NCI-H2029 treated with DMSO at 0.1 percent for 48 hours (cell line): ENCODE results near the gene SNIP1.
"Not testable (repeated sequence)": the region's sequence is repeated elsewhere in the genome, so short reads cannot be mapped to it uniquely, and the experiment has no call there.

Experiments used
- DNase-seq: peaks from one replicate; lab custom pipeline; 2025; lab: John Stamatoyannopoulos, UW

SNIP1 gene

DNA sequence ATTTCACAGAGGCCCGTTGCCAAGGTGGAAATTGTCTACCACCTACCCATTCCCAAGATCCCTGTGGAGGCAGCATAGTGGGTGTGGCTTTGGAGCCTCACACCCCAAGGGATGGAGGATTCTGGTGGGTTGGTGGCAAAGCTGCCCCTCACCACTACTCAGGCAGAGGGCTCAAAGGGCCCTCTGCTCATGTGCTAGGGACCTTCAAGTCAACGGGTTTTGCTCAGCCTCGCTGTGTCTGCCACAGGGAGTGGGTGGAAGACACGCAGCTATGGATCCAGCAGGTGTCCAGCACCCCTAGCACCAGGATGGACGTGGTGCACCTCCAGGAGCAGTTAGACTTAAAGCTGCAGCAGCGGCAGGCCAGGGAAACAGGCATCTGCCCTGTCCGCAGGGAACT lies 5.0 kb upstream of the SNIP1 start:
- no peak for DNase-seq

GRCh38 chr1:37558411-37558810 lies 4.3 kb upstream of the SNIP1 start:
- DNase-seq, result no peak

DNA sequence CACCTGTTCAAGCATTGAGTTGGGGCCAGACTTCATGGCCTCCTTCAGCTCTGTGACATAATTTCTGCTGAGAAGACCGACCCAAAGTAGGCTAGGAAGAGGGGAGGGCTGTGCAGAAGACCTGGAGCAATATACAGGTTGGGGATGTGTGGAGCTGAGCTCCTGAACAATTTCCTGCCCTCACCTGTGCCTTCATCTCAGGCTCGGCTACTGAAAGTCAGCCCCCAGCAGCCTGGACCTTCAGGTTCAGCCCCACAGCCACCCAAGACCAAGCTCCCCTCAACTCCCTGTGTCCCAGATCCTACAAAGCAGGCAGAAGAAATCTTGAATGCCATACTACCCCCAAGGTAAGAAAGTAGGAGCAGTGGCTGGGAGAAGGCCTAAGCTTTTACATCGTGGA lies 3.3 kb upstream of the SNIP1 start:
- no peak for DNase-seq

DNA sequence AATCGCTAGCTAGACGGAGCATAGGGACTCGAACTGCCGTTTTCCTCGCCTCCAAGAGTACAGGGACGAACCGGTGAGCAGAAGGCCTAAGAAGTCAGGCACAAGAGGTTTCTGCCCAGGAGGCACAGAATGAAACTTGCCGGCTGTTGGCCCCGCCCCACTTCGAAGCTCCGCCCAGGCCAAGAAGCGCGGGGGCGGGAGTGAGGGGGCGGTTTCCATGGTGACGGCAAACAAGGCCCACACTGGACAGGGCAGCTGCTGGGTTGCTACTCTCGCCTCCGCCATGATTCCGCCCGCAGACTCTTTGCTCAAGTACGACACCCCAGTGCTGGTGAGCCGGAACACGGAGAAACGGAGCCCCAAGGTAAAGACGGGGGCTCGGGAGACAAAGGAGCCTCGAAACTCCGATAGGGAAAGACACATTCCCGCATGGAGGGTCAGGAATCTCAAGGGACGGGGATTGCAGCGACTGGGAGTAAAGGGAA lies 2.7 kb upstream of the SNIP1 start, which contains the start of gene DNALI1:
TSS of gene DNALI1 (plus strand) at position 229 of the 485 bp plus-strand sequence. CDS start at position 284, 55 bp downstream.
- peak; percentile 98 for DNase-seq

DNA sequence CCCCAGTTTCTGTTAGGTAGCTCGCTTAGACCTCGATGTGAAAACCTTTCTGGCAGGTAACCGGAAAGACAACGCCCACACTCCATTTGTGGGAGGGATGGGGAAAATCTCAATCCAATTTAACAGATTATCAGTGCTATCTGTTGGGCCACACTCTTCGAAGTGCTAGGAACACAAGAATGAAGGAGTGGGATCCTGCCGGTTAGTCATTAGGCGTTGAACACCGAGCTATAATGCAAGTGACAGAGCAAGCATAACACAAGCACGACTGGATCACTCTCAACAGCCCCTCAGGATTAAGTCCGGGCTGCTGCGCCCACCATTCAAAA lies 531 bp downstream of the SNIP1 start:
- no peak for DNase-seq

GRCh38 chr1:37549341-37549740 lies 4.8 kb downstream of the SNIP1 start:
- no peak for DNase-seq

- no peak for DNase-seq
Observed at GRCh38 chr1:37545019-37545418, 9.1 kb downstream of the SNIP1 start.

- no peak for DNase-seq
Observed at GRCh38 chr1:37544530-37544929, 9.6 kb downstream of the SNIP1 start.

GRCh38 chr1:37540036-37540785 lies 13.9 kb downstream of the SNIP1 start:
- no peak for DNase-seq

DNA sequence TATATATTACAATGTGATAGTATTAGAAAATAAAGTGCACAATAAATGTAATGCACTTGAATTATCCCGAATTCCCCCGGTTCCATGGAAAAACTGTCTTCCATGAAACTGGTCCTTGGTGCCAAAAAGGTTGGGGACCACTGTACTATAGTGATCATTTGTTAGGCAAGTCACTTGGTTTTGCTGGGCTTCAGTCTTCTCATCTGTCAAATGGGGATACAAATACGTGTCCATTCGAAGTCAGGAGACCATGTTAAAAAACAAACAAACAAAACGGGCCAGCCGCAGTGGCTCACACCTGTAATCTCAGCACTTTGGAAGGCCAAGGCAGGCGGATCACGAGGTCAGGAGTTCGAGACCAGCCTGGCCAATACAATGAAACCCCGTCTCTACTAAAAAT lies 14.9 kb downstream of the SNIP1 start:
- DNase-seq, result not testable (repeated sequence)

DNA sequence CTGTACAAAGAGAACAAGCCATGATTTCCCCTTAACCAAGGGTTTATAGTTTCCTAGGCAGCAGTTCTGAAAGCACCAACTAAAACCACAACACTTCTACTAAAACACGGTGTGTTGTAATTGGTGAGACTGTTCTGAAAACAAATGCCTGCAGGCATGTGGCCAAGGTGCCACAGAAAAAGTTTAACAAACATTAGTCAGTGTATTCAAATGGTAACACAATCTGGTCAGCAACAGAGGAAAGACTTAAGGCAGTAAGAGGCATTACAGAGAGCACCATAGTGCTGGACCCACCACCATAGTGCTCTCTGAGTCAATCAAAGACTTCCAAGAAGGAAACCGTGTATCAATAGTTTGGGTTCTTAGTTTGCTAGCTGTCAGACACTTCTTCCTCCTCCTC lies 16.7 kb downstream of the SNIP1 start:
- no peak for DNase-seq

DNA sequence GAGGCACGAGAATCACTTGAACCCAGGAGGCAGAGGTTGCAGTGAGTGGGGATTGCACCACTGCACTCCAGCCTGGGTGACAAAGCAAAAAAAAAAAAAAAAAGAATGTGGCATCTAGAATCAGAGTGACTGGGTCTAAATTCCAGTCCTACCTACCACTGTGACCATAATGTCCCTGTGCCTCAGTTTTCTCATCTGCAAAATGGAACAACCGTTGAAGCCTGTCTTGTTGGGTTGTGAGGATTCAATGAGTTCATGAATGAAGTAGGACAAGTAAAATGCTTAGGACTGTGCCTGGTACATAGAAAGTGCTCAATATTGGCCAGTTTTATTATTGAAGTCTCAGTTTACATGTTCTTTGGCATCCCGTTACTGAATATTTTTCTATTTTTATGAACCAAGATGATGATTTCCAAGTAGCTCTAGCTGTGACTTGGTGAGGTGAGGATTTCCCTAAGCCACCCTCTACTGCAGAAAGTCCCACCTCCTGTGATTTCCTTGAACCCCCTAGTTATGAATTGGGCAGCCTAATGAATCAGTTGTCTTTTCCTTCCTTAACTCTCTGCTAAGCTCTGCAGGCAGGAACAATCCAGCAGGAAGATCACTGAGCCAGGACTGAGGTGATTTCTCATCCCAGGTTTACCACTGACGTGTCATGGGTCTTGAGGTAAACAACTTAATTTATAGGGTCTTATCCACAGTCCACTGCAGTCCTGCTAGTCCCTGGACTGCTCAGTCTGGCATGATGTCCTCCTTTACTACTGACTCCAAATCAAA lies 20.6 kb downstream of the SNIP1 start:
- DNase-seq, result no peak

- DNase-seq, result not testable (repeated sequence)
Observed at GRCh38 chr1:37532418-37533156, 21.5 kb downstream of the SNIP1 start.

- not testable (repeated sequence) for DNase-seq
Observed at GRCh38 chr1:37529888-37530287, 24.2 kb downstream of the SNIP1 start.

GRCh38 chr1:37519613-37520012 lies 34.5 kb downstream of the SNIP1 start:
- DNase-seq, result no peak

DNA sequence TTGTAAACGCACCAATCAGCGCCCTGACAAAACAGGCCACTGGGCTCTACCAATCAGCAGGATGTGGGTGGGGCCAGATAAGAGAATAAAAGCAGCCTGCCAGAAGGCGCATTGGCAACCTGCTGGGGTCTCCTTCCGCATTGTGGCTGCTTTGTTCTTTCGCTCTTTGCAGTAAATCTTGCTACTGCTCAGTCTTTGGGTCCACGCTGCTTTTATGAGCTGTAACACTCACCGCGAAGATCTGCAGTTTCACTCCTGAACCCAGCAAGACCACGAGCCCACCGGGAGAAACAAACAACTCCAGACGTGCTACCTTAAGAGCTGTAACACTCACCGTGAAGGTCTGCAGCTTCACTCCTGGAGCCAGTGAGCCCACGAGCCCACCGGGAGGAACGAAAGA lies 35.2 kb downstream of the SNIP1 start:
- not testable (repeated sequence) for DNase-seq

- not testable (repeated sequence) for DNase-seq
Observed at GRCh38 chr1:37518241-37518640, 35.9 kb downstream of the SNIP1 start.

DNA sequence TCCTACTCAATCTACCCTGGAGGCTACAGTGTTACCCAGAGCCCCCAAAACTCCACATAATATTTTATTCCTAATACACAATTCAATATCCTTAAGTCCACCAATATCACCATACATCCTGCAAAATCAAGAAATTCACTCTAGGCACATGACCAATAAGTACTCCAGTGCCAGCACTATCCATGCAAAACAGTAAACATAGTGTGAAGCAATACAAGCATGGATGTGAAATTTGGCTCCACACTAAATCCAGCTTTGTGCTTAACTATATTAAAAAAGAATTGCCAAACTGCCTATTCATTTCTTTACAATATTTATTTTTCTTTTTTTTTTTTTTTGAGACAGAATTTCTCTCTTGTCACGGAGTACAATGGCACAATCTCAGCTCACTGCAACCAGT lies 36.5 kb downstream of the SNIP1 start:
- no peak for DNase-seq

GRCh38 chr1:37515185-37516034 lies 38.7 kb downstream of the SNIP1 start:
- no peak for DNase-seq

DNA sequence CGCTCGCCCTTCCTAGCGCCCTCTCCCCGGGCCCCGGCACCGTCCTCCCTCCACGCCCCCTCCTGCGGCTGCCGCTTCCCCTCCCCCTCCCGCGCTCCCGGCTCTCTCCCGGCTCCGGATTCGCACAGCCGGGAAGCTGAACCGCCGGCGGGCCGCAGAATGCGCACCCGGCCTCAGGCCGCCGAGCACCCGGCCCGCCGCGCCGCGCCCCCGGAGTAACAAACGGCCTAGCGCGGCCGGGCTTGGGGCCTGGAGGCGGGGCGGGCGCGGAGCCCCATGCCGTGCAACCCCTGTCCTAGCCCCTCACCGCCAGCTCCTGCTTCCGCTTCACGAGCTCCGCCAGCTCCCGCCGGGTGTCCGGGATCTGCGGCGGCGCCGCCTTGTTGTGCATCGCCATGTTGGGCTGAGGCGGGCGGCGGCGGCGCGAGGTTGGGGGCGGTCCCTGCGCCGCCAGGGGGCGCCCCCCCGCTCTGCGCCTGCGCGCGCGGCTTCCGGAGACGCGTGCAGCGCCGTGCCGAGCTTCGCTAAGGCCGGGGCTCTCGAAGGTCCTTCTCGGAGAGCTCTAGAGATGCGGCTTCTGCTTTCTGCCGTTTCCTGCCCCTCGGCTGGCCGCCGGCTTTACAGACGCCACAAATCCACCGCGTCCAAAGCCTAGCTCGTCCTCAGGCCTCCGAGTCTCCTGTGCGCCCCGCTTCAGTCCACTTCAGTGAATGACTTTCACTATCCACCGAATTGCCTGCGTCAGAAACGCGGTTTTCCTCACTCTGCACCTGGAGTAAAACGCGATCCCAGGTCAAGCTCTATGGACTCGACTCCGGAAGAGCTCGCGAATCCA lies 39.5 kb downstream of the SNIP1 start, which contains the start of gene MEAF6:
TSS of gene MEAF6 (minus strand) at position 417 of the 835 bp plus-strand sequence. CDS start at position 397, 20 bp downstream.
- DNase-seq, result peak; percentile 94
